Activated CD8-positive, alpha-beta memory T cell treated with anti-CD3 and anti-CD28 coated beads, Interleukin-2, amount 50 U/mL, for 1 hour (primary cell): ENCODE measurements around the gene CHSY1.

Source experiments
- DNase-seq: peaks from one replicate; pipeline ENCODE4 v3.0.0-alpha.2; 2020; ENCODE audit errors: extremely low read depth

CHSY1 gene

GRCh38 chr15:101188637-101189408, 63.0 kb downstream of the CHSY1 start:
- no peak for DNase-seq

GRCh38 chr15:101187820-101188636, 63.8 kb downstream of the CHSY1 start:
- no peak for DNase-seq

DNA sequence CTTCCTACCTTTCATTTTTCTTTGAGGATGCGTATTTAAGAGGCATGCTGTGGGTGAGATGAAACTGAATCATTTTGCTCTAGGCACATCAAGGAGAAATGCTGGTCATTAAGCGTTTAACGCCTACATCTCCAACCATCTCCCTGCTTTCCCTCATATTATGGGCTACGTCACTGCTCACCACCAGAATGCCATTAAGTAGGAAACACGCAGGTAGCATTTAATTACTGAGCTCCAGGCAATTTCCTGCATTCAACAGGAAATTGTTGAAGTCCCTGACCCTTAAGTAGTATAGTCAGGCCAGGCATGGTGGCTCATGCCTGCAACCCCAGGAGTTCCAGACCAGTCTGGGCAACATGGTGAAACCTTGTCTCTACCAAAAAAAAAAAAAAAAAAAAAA, 66.1 kb downstream of the CHSY1 start:
- no peak for DNase-seq

GRCh38 chr15:101185336-101185735, 66.5 kb downstream of the CHSY1 start:
- no peak for DNase-seq

DNA sequence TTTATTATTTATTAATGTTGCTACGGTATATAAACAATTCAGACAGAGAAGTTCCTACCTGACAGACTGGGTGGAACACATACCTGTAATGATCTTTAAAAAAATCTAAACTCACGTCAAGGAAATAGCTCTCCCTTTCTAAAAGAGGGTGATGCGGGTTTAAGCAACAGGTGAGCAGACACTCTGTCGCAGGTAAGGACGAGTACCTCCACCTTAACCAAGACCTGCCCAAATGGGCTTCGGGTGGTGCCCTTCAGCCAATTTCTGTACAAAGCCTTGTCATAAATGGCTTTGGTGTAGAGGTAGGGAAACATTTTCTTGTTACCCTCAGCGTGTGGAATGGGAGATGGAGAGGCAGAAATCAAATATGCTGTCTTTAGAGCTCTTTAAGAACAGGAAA, 67.0 kb downstream of the CHSY1 start:
- no peak for DNase-seq

DNA sequence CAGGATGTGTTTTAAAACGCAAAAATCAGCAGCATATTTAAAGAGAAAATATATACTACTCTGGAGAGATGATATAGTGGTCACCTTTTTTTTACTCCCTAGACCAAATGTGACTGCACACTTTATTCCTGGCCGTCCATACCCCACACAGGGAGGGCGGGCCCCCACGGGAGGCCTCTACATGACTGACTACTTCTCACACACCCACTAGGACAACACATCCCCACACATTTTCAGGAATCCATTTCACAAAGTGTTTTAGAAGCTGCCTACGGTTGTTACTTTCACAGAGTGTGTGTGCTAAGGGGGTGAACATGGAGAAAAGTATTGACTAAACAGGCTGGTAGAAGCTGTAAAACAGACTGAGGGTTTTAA, 67.9 kb downstream of the CHSY1 start:
- DNase-seq: no peak

- DNase-seq: no peak
These were observed 68.5 kb downstream of the CHSY1 start for GRCh38 chr15:101183226-101183930.

- DNase-seq: no peak
These were observed 69.6 kb downstream of the CHSY1 start for GRCh38 chr15:101182215-101182614.

DNA sequence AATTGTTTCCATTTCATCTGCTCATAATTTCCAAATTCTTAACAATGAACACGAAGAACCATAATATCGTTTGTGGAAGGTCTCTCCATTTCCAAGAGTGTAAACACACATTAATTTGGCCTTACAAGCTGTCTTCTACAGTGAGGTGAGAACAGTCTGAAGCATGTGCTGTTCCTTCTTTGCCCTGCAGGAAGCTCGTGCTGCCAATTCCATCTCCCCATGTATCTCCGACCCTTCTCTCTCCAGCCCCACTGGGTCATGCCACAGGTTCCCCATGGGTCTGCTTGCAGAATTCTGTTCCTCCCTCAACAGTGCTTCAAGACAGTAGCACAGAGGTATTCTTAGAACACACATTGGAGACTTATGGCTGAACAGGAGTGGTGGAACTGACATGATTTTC, 70.5 kb downstream of the CHSY1 start:
- DNase-seq: no peak

DNA sequence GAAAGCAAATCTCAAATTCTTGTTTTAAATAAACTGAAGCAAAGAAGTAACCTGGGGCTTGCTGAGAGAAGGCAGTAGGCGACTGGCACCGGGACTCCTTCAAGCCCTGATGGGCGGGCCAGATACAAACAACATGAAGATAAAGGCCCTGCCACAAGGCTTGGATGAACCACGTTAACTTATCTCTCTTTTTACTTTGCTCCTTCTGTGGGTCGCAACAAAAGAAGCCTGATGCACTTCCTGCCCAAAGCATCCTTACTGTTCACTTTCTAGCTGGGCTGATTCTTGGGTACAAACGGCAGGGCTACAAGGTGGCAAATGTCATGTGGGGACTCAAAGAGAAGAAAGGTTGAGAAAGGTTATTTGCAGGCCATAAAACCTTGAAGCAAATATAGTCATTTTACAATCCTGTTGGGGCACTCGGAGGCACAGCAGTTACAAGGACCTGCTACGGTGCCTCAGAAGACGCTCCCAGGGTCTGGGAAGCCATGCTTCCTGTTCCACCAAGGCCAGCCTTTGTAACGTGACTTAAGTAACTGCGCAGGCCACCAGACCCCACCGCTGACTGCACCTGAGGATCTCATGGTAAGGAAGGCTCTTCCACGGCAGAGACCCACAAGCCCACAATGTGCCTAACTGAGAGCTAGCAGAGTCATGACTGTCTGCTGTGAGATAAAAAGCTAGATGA, 71.1 kb downstream of the CHSY1 start:
- DNase-seq: no peak

- no peak for DNase-seq
These were observed 72.3 kb downstream of the CHSY1 start for GRCh38 chr15:101179341-101180153.

DNA sequence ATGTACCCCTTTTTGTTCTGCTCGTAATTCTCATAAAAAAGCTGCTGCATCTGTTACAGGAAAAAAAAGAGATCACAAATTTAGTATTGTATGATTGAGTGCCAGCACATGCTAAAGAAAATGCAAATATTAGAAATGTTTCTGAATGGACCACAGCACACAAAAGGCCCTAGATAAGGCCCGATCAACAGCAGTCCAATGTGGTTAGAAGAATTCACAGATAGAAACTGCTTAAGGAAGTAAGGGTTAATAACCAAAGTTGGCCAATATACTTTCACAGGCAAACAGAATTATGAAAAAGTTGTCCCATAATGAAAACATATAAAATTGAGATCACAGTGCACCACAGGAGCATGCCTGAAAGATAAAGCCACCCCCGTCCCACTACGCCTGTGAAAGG, 72.9 kb downstream of the CHSY1 start:
- no peak for DNase-seq

- no peak for DNase-seq
These were observed 73.4 kb downstream of the CHSY1 start for GRCh38 chr15:101178479-101178878.

GRCh38 chr15:101177866-101178265, 74.0 kb downstream of the CHSY1 start:
- DNase-seq: no peak

DNA sequence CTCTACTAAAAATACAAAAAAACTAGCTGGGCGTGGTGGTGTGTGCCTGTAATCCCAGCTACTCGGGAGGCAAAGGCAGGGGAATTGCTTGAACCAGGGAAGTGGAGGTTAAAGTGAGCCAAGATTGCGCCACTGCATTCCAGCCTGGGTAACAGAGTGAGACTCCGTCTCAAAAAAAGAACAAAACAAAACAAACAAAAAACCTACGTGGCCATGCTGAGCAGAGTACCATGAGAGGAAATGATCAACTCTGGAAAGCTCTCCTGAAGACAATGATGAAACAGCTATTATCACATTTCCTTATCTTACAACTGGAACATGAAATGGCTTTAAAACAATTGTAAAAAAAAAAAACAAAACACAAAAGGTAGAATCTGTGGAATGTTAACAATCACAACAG, 75.2 kb downstream of the CHSY1 start:
- DNase-seq: no peak

- DNase-seq: no peak
These were observed 76.4 kb downstream of the CHSY1 start for GRCh38 chr15:101175401-101175800.

GRCh38 chr15:101174152-101174920, 77.5 kb downstream of the CHSY1 start:
- no peak for DNase-seq

GRCh38 chr15:101173233-101174119, 78.4 kb downstream of the CHSY1 start:
- no peak for DNase-seq

- no peak for DNase-seq
These were observed 79.3 kb downstream of the CHSY1 start for GRCh38 chr15:101172501-101173071.
